Heart left ventricle (tissue), 13 donors: ENCODE data around the gene DYNC1H1.

Experiments
- CTCF ChIP-seq, 12 donors: fragments of 200-600 bp; sonication (generic) in 4 of 12; IDR thresholded peaks; one replicate each; pipeline versions ENCODE4 v1.5.0 to v1.8.0; 2018 to 2022; ENCODE audit warnings: antibody characterized with exemption in 12 of 12, mild to moderate bottlenecking in 5 of 12
- POLR2A ChIP-seq, 2 donors: fragments of 450-650 bp; IDR thresholded peaks; one replicate each; pipeline ENCODE4 v1.6.1; 2017; ENCODE audit warnings: antibody characterized with exemption in 2 of 2, mild to moderate bottlenecking in 2 of 2, moderate library complexity in 2 of 2
- donor health status: ischemic (EF 13 %, LVEDD 7.1; RV severe dilation, severe dysfunction).
- donor health status: DM: no; HTN: yes; CAD: no.
- donor health status: DM: no; HTN: no; CAD: no.
- donor health status: ischemic (EF 25% LVEDD 6.9; RV normal size, moderate dysfunction).
- donor health status: ischemic (EF 25% LVEDD 5.7; RV mildly dilated, moderate dysfunction).
- donor health status: ischemic (EF 35%, LVEDD 5.7; RV mildly dilated, moderate dysfunction).
- donor health status: nonischemic (EF 11% LVEDD 7.7; RV severe dilation, severe dysfunction).
- donor health status: DM: yes; HTN: yes; CAD: no.
- donor health status: PGD.
- donor health status: ischemic (EF 29% LVEDD 5.4; RV normal size, mild dysfunction).
- donor health status: nonischemic (EF 23%, LVEDD 6.1; RV moderate dilation, normal function).

GRCh38 chr14:101975231-101975630 is 10.9 kb downstream of the DYNC1H1 start:
- TF ChIP-seq CTCF (IDR thresholded peaks at IDR 0.05) (no peak), POLR2A (IDR thresholded peaks at IDR 0.05) (no peak)
